Measurements from ENCODE around the gene DYNLRB1.

DNA sequence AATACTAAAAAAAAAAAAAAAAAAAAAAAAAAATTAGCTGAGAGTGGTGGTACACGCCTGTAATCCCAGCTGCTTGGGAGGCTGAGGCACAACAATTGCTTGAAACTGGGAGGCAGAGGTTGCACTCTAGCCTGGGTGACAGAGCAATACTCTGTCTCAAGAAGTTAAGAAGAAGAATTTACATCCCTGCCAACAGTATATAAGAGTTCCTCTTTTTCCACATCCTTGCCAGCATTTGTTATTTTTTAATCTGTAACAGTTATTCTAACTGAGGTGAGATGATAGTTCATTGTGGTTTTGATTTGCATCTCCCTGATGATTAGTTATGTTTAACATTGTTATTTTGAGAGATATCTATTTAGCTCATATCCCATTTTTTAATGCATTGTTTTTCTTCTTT is 20.3 kb upstream of the DYNLRB1 start:
- TF ChIP-seq CTCF (IDR thresholded peaks at IDR 0.05; ENCODE audit: extremely low read depth in 1 of 2, insufficient read depth in 1 of 2, low read depth in 1 of 2, low read length in 2 of 2) (no peak), POLR2A (IDR thresholded peaks at IDR 0.05; ENCODE audit: low read depth, low read length) (no peak), EZH2 (IDR thresholded peaks at IDR 0.05; ENCODE audit: borderline replicate concordance, low read depth, low read length, severe bottlenecking) (no peak), GATA2 (IDR thresholded peaks at IDR 0.05; ENCODE audit: insufficient read depth, insufficient read length, low read depth, low read length) (no peak), MYC (IDR thresholded peaks at IDR 0.05; ENCODE audit: low read depth, low read length) (no peak), POLR2AphosphoS5 (IDR thresholded peaks at IDR 0.05; ENCODE audit: insufficient read depth, low read depth, low read length) (no peak), FOS (IDR thresholded peaks at IDR 0.05; ENCODE audit: borderline replicate concordance, insufficient read depth, low read length) (no peak), JUN (IDR thresholded peaks at IDR 0.05; ENCODE audit: borderline replicate concordance, insufficient read depth, insufficient read length, low read depth) (no peak)
- TF ChIP-seq, protein P1, sequence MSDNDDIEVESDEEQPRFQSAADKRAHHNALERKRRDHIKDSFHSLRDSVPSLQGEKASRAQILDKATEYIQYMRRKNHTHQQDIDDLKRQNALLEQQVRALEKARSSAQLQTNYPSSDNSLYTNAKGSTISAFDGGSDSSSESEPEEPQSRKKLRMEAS (IDR thresholded peaks at IDR 0.05; ENCODE audit: insufficient read depth, insufficient read length), result no peak
